ENCODE data around the gene TNFAIP8.

GRCh38 chr5:119368238-119368630 is 12.4 kb downstream of the TNFAIP8 start:
- TF ChIP-seq, protein P1, sequence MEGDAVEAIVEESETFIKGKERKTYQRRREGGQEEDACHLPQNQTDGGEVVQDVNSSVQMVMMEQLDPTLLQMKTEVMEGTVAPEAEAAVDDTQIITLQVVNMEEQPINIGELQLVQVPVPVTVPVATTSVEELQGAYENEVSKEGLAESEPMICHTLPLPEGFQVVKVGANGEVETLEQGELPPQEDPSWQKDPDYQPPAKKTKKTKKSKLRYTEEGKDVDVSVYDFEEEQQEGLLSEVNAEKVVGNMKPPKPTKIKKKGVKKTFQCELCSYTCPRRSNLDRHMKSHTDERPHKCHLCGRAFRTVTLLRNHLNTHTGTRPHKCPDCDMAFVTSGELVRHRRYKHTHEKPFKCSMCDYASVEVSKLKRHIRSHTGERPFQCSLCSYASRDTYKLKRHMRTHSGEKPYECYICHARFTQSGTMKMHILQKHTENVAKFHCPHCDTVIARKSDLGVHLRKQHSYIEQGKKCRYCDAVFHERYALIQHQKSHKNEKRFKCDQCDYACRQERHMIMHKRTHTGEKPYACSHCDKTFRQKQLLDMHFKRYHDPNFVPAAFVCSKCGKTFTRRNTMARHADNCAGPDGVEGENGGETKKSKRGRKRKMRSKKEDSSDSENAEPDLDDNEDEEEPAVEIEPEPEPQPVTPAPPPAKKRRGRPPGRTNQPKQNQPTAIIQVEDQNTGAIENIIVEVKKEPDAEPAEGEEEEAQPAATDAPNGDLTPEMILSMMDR (conservative IDR thresholded peaks at IDR 0.05 in 1 of 2, IDR thresholded peaks at IDR 0.05 in 1 of 2; ENCODE audit: low read depth in 1 of 2, low read length in 2 of 2), result no peak
- TF ChIP-seq EZH2 (IDR thresholded peaks at IDR 0.05; ENCODE audit: low read length, missing control alignments), result no peak
